Fibroblast of the conjunctiva (primary cell): Measurements from ENCODE around the gene TAS2R43.
"Not testable (repeated sequence)": the region's sequence is repeated elsewhere in the genome, so short reads cannot be mapped to it uniquely, and the experiment has no call there.

Experiments
- DNase-seq: peaks from one replicate; pipeline ENCODE4 v3.0.0-alpha.2; 2010; ENCODE audit warnings: low read depth

Gene TAS2R43, protein sequence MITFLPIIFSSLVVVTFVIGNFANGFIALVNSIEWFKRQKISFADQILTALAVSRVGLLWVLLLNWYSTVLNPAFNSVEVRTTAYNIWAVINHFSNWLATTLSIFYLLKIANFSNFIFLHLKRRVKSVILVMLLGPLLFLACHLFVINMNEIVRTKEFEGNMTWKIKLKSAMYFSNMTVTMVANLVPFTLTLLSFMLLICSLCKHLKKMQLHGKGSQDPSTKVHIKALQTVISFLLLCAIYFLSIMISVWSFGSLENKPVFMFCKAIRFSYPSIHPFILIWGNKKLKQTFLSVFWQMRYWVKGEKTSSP

DNA sequence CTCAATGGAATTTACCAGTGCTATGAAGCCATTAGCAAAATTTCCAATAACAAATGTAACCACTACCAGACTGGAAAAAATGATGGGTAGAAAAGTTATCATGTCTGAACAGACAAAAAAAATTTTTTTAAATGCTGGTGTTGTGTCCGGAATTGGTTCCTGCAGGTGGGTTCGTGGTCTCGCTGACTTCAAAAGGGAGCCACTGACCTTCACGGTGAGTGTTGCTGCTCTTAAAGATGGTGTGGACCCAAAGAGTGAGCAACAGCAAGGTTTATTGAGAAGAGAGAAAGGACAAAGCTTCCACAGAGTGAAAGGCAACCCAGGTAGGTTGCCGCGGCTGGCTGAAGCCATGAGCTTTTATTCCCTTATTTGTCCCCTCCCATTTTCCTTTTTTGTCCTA, at the start of gene TAS2R43:
TSS of gene TAS2R43 (minus strand) at position 186 of the 400 bp plus-strand sequence. CDS start at position 102, 84 bp downstream.
- no peak for DNase-seq

DNA sequence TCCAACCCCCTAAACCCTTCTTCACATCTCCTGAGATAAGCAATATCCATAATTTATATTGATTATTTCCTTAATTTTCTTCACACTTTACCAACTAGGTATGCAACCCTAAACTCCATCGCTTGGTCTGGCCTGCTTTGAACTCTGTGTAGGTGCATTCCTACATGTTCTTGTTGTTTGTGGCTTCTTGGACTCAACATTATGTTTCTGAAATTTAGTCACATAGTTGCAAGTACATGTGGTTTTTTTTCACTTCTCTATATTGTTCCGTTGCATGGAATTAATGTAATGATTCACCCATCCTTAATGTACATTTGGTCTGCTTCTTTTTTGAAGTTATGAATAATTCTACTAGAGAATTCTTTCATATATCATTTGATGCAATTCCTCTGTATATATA, 44.0 kb upstream of the TAS2R43 start:
- no peak for DNase-seq

DNA sequence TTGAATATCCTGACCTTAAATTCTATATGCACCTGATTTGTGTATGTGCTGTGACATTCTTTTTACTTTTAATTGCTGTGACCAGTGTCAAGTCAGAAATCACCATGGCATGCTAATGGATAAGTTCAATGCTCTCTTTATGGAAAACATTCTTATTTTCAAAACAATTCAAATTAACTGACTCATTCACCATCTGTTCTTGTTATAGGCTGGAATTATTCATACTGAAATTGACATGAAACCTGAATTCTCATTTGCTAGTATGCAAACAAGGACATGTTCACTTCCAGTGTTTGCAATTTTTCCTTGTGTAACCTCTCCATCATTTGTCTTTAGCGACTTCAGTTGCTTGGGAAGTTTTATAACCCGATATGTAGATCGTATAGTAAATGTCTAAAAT, 42.2 kb upstream of the TAS2R43 start, which contains the start of gene TAS2R30:
TSS of gene TAS2R30 (minus strand) at position 340 of the 400 bp plus-strand sequence. CDS start 400 bp downstream, outside the sequence.
- DNase-seq, result no peak

DNA sequence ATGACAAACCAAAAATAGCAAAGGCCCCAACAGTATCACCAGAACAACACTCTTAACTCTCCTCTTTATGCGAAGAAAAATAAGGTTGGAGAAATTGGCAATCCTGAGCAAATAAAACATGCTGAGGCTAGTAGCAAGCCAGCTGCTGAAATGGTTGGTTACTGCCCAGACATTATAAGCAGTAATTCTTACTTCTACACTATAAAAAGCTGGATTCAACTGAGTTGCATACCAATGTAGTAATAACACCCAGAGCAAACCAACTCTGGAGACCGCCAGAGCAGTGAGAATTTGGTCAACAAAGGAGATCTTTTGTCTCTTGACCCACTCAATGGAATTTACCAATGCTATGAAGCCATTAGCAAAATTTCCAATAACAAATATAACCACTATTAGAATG, 41.7 kb upstream of the TAS2R43 start:
- DNase-seq, result no peak

DNA sequence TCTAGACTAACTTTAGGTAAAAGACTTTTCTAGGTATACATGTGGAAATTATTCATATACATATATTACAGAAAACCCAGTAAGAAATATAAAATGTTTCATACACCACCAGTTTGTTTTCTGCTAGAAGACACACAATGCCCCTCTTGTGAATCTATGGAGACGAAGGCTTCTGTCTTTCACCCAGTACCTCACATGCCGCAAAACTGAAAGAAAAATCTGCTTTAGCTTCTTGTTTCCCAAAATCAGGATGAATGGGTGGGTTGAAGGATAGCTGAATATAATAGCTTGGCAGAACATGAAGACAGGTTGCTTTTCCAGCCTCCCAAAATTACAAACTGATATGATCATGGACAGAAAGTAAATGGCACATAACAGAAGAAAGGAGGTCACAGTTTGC, 41.0 kb upstream of the TAS2R43 start:
- no peak for DNase-seq

DNA sequence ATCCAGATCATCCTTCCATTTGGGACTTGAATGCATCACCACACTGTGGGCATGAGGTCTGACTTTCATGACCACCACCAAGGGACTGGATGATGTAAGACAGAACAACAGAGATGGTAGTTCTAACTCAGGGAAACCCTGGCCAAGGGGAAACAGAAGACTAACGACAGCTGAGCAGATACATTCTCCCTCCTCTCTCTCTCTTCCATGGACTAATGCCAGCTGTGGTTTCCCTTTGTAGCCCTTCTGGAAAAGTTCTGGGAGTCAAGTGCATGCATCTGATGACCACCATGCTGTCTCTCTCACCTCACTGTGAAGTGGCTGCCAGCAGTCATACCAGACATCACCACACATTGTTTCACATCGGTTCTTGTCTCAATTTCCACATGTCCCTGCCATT, 38.9 kb upstream of the TAS2R43 start:
- no peak for DNase-seq

DNA sequence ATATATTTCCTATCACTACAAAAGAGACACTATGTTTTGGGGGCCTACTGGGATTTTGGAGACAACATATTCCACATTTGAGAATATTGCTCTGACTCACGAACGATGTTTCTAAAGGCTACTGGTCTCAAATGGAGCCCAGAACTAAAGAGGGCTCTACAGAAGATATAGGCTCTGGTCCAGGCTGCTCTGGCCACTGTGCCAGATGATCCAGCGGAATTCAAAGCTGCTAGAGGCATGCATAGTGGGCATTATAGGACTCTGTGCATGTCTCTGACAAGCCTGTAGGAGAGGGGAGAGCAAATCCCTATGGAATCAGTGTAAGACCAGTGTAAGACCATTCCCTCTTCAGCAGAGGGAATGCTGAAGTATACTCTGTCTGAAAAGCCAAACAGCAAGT, 38.3 kb upstream of the TAS2R43 start:
- DNase-seq, result no peak

DNA sequence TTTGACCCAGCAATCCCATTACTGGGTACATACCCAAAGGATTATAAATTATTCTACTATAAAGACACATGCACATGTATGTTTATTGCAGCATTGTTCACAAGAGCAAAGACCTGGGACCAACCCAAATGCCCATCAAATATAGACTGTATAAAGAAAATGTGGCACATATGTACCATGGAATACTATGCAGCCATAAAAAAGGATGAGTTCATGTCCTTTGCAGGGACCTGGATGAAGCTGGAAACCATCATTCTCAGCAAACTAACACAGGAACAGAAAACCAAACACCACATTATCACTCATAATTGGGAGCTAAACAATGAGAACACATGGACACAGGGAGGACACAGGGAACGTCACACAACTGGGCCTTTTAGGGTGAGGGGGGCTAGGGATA, 22.0 kb upstream of the TAS2R43 start:
- not testable (repeated sequence) for DNase-seq

DNA sequence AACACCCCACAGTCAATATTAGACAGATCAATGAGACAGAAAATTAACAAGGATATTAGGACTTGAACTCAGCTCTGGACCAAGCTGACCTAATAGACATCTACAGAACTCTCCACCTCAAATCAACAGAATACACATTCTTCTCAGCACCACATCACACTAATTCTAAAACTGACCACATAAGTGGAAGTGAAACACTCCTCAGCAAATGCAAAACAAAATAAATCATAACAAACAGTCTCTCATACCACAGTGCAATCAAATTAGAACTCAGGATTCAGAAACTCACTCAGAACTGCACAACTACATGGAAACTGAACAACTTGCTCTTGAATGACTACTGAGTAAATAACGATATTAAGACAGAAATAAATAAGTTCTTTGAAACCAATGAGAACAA, 19.1 kb upstream of the TAS2R43 start:
- DNase-seq, result not testable (repeated sequence)

DNA sequence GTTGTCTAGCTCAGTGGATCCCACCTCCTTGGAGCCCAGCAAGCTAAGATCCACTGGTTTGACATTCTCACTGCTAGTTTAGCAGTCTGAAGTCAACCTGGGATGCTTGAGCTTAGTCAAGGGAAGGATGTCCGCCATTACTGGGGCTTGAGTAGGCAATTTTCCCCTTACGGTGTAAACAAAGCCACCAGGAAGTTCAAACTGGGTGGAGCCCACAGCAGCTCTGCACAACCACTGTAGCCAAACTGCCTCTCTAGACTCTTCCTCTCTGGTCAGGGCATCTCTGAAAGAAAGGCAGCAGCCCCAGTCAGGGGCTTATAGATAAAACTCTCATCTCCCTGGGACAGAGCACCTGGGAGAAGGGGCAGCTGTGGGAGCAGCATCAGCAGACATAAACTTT, 16.7 kb upstream of the TAS2R43 start:
- DNase-seq, result no peak

DNA sequence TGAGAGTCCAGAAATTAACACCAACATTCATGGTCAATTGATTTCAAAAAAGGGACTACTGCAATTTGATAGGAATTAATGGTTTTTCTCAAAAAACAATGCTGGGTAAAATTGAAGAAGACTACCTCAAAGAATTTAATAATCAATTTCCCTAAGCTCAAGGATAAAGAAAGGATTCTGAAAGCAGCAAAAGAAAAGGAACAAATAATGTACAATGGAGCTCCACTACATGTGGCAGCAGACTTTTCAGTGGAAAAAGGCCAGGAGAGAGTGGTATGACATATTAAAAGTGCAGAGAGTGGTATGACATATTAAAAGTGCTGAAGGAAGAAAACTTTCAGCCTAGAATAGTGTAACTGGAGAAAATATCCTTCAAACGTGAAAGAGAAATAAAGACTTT, 15.6 kb upstream of the TAS2R43 start:
- DNase-seq, result no peak

DNA sequence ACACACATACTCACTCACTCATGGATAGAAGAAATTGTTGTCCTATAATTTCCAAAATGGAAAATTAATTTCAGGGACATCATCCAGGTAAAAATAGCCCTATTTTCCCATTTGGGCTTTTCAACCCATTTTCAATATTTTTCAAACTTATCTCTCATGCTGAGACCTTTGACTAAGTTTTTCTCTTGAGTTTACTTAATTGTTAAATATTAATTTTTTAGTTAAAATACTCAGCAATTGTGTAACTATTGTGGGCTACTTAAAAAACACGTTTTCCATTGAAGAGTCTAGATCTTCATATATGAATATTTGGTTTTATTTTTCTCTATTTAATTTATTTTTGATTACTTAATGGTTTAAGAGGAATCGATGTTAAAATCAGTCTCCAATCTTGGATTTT, 14.2 kb upstream of the TAS2R43 start:
- DNase-seq, result no peak

DNA sequence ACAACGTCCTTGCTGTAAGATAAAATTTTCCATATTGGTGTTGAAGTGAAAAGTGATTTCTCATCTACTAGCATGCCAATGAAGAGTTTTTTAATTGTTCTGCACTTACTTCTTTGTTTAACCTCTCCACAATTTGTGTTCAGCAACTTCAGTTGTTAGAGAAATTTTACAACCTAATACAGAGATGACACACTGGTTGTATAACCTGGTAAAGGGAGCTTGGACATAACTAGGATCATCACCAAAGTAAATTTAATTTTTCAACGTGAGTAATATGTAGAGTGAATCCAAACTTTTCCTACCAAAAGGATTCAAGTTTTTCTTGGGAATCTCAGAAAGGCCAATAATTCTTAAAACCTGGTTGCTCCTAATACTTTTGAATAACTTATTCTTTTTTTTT, 13.4 kb upstream of the TAS2R43 start:
- DNase-seq, result no peak

DNA sequence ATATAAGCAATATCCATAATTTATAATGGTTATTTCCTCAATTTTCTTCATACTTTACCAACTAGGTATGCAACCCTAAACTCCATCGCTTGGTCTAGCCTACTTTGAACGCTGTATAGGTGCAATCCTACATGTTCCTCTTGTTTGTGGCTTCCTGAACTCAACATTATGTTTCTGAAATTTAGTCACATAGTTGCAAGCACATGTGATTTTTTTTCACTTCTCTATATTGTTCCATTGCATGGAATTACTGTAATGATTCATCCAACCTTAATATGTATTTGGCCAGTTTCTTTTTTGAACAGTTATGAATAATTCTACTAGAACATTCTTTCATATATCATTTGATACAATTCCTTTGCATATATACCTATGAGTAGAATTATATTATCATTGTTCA, 2.8 kb upstream of the TAS2R43 start:
- not testable (repeated sequence) for DNase-seq

DNA sequence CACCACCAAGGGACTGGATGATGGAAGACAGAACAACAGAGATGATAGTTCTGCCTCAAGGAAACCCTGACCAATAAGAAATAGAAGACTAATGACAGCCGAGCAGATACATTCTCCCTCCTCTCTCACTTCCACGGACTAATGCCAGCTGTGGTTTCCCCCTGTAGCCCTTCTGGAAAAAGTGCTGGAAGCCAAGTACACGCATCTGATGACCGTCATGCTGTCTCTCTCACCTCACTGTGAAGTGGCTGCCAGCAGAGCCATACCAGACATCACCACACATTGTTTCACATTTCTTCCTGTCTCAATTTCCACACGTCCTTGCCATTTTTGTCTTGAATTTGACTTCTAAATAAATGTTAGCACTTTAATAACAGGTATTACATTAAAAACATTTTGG, 2.9 kb downstream of the TAS2R43 start:
- no peak for DNase-seq

DNA sequence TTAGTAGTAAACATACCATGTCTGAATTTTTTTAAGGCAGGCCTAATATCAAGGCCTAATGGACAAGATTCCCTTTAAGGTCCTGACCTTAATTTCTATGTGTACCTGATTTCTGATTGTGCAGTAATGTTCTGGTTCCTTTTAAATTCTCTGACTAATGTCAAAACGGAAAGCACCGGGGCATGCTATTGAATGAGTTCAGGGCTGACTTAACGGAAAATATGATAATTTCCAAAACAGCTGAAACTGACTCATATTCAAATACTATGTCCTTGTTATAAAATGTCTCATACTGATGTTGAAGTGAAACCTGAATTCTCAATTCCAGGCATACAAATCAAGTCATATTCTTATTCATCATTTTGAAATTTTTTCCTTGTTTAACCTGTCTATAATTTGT, 6.7 kb downstream of the TAS2R43 start:
- no peak for DNase-seq

DNA sequence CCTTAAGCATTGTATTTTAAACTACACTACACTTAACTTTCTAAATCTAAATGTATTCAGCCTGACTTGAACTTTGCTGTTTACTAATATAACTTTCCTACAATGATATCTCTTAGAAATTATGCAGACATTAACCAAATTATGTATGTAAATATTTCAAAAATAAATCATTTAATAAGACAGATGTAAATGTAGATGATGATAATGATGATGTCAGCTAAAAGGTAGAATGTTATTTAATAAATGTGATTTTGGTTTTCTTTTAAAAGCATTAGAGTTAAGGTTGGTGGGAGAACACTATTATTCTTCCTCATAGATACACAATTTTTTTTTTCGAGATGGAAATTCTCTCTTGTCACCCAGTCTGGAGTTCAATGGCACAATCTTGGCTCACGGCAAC, 10.1 kb downstream of the TAS2R43 start:
- no peak for DNase-seq

DNA sequence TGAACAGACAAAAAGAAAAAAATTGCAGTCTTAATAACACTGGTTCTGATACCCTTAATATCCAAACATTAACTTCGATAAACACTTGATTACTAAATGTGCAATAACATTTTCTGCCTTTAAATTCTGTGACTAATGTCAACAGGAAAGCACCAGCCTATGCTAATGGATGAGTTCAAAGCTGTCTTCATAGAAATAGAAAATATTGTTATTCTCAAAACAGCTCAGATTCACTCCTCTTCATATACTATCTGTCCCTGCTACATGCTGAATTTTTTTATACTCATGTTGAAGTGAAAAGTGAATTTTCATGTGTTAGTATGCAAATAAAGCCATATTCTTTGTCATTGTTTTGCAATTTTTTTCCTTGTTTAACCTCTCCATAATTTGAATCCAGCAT, 13.9 kb downstream of the TAS2R43 start:
- DNase-seq, result no peak

DNA sequence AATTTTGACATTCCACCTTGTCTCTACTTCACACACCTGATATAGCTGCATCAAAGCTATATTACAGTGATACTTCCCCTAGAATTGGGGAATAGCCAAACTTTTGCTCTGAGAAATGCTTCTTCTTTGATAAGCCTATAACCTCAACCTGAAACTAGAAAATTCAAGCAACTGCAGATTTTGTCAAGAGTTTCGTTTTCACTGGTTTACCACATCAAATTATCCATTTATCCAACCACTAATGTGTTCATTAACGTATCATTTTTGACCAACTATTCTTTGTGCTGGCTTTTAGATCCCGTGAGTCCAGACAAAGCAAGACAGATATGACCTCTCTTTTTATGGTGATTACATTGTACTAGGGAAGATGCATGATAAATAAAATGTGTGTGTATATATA, 16.5 kb downstream of the TAS2R43 start:
- DNase-seq, result no peak

DNA sequence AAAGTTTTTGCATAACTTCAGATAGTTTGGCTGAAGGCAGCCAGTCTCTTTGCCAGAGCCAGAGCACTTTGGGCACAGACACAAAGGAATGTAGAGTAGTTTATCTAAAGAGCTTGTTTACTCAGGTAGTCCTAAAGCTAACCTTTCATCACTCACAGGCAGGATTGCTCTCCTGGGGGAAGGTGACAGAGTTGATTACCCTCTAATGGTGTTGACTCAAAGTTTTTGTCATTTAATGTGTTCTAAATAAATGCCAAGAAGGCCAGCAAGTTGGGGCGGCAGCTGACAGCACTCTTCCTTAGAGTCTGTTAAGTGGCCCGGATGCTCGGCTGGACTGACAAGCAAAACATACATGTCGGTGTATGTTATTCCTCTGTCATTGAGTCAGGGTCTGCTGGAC, 20.7 kb downstream of the TAS2R43 start:
- no peak for DNase-seq

DNA sequence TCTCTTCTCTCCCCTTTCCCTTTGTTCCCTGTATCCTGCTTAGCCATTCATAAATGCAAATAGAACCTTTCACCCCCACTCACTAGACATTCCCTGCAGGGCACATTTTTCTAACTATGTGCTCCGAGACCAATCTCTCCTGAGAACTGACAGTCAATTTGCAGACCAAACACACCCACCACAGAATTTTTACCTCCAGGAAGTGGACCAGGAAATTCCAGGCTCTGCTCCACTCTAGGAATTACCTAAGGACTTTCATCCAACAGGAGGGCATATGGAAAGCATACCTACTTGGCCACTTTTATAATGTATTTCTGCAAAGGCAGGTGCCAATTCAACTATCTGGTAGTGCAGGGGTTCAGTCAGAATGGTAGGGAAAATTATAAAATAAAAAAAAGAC, 21.1 kb downstream of the TAS2R43 start:
- DNase-seq, result no peak

DNA sequence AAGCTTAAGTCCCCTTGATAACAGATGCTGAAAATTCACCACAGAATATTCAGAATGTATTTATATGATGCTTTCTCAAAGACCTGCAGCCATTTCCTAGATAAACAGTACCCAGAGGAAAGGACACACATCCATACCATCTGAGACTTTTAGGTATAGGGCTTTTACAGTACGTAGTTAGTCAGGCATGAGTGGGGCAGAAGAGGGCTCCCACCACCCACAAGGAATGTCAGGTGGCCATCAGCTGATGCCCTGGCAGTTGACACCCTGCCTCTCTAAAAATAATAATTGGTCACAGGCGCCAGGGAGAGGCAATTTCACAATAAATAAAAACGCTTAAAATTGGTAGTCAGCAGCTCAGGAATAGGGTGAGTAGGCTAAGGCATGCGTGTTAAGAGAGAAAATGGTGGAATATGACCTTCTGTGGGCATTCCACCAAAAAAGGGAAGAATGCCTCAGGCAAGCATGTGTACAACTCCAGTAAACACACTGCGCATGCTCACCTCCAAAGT, 22.2 kb downstream of the TAS2R43 start:
- no peak for DNase-seq

DNA sequence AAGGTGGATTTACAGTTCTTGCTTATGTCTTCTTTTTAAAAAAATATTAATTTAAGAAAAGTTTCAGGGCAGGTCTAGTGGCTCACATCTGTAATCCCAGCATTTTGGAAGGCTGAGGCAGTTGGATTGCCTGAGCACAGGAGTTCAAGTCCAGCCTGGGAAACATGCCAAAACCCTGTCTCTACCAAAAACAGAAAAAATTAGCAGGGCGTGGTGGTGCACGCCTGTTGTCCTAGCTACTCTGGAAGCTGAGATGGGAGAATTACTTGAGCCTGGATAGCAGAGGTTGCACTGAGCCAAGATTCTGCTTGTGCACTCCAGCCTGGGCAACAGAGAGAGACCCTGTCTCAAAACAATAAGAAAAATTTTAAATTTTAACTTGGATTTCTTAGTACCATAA, 24.6 kb downstream of the TAS2R43 start:
- peak; percentile 5 for DNase-seq

DNA sequence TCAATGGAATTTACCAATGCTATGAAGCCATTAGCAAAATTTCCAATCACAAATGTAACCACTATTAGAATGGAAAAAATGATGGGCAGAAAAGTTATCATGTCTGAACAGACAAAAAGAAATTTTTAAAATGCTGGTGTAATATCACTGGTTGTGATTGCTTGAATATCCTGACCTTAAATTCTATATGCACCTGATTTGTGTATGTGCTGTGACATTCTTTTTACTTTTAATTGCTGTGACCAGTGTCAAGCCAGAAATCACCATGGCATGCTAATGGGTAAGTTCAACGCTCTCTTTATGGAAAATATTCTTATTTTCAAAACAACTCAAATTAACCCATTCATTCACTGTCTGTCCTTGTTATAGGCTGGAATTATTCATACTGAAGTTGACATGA, 29.9 kb downstream of the TAS2R43 start, which contains the start of gene TAS2R46:
TSS of gene TAS2R46 (minus strand) at position 101 of the 400 bp plus-strand sequence. CDS start at position 101, 0 bp downstream.
- not testable (repeated sequence) for DNase-seq
